Measurements from ENCODE around the gene CHIT1. TPM values are rescaled to one million over a fixed set of nuclear protein-coding genes. Genes with fewer than 3 reads are reported as not detected.
A peak's percentile ranks its signal among the peaks of the same experiment; 100 is the strongest.

CHIT1 gene
- total and polyA plus RNA-seq, 9 of the 15 experiments (the other 6 are each of a cell fraction or from before 2014, with no cell fraction given), result not detected

- Histone ChIP-seq H3K9me1 (ENCODE audit: control insufficient read depth, insufficient read depth, low read length) (no peaks in the 10 kb centered on the region), H3K9me3 (replicated peaks; ENCODE audit: control insufficient read depth, insufficient read depth, low read depth, low read length) (no peaks in the 10 kb centered on the region), H3K4me2 (ENCODE audit: insufficient read depth, low read length) (peak overlapping the region; percentile 77), H3K27me3 (ENCODE audit: control insufficient read depth in 2 of 2, insufficient read depth in 2 of 2, low read length in 2 of 2) (peaks cover 13 to 18% of the 10 kb centered on the region in 2 experiments), H2AFZ (ENCODE audit: low read depth, low read length) (peak overlapping the region; percentile 96), H3K4me1 (replicated peaks in 1 of 2; ENCODE audit: control insufficient read depth in 2 of 2, insufficient read depth in 2 of 2, low read length in 2 of 2) (peaks cover 5 to 8% of the 10 kb centered on the region in 2 experiments; a peak in 4 of 5 replicates), H4K20me1 (replicated peaks; ENCODE audit: control insufficient read depth, insufficient read depth, low read length) (no peaks in the 10 kb centered on the region; the same call in 1 of the 2 replicates), H3K36me3 (ENCODE audit: control insufficient read depth, insufficient read depth, low read length) (no peaks in the 10 kb centered on the region), H3K27ac (ENCODE audit: extremely low read depth, low read depth, low read length) (no peak overlapping the region), H3K9ac (ENCODE audit: insufficient read depth in 1 of 2, low read depth in 2 of 2, low read length in 2 of 2) (peak overlapping the region; percentile 60 to 87), H3K4me3 (peak overlapping the region; percentile 43), H3K79me2 (ENCODE audit: control insufficient read depth, insufficient read depth, low read length) (no peaks in the 10 kb centered on the region)
- ATAC-seq (peak; percentile 79), FAIRE-seq (peak; percentile 83), DNase-seq (ENCODE audit: extremely low read depth in 1 of 4, low spot score in 3 of 4) (peak; percentile 74 to 91 (median 76))
- in situ Hi-C loops (cut with MboI), result no loop called here
- POLR2A ChIA-PET, result interaction anchor here (0.6 to 1.0 kb wide), 11 partner anchors 39 to 423 kb away, joined by 3 read pairs; no protein-coding TSS in a partner anchor
- 16% methylated on average over 20 of the region's 20 CpGs for WGBS (ENCODE audit: insufficient coverage, low coverage, missing lambda C conversion rate)
- no TSS peak for BruUV-seq (replicated peaks)
- CTCF ChIA-PET (ENCODE audit: low intra/inter-chr PET ratio), result interaction anchor here (0.6 to 9.9 kb wide), 9 partner anchors 70 to 245 kb away, joined by 3 to 226 read pairs (median 4); no protein-coding TSS in a partner anchor
- intact Hi-C loops (cut with micrococcal nuclease), result loop anchor here (1.0 to 5.0 kb wide), 3 partner anchors 71 to 175 kb away; no protein-coding TSS in a partner anchor
- no peak for TF ChIP-seq NR4A1 (CRISPR knock-in tag; IDR thresholded peaks at IDR 0.05)
- TF ChIP-seq NR4A1 (tag; IDR thresholded peaks at IDR 0.05), result no peak
- TF ChIP-seq PYGO2 (tag; IDR thresholded peaks at IDR 0.05), result no peak
- no peak for TF ChIP-seq ZNF197 (CRISPR knock-in tag; IDR thresholded peaks at IDR 0.05; ENCODE audit: low read depth)
- TF ChIP-seq TCF7L2 (IDR thresholded peaks at IDR 0.05; ENCODE audit: low read depth, low read length), result no peak
- peak; percentile 28 for TF ChIP-seq ZFP36 (IDR thresholded peaks at IDR 0.05; ENCODE audit: low read depth, low read length, partially characterized antibody)
- no peak for TF ChIP-seq MAFG (tag; conservative IDR thresholded peaks at IDR 0.05)
- TF ChIP-seq, protein P1, sequence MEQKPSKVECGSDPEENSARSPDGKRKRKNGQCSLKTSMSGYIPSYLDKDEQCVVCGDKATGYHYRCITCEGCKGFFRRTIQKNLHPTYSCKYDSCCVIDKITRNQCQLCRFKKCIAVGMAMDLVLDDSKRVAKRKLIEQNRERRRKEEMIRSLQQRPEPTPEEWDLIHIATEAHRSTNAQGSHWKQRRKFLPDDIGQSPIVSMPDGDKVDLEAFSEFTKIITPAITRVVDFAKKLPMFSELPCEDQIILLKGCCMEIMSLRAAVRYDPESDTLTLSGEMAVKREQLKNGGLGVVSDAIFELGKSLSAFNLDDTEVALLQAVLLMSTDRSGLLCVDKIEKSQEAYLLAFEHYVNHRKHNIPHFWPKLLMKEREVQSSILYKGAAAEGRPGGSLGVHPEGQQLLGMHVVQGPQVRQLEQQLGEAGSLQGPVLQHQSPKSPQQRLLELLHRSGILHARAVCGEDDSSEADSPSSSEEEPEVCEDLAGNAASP (IDR thresholded peaks at IDR 0.05), result no peak
- no peak for TF ChIP-seq RNF2 (IDR thresholded peaks at IDR 0.05)
- TF ChIP-seq ZNF354B (CRISPR knock-in tag; IDR thresholded peaks at IDR 0.05), result no peak
- TF ChIP-seq XRCC4 (IDR thresholded peaks at IDR 0.05; ENCODE audit: extremely low read depth, insufficient read depth, insufficient read length), result no peak
- TF ChIP-seq KLF1 (tag; IDR thresholded peaks at IDR 0.05), result no peak
- TF ChIP-seq CEBPZ (IDR thresholded peaks at IDR 0.05; ENCODE audit: borderline replicate concordance, low read depth, low read length), result no peak
- TF ChIP-seq, protein P2, sequence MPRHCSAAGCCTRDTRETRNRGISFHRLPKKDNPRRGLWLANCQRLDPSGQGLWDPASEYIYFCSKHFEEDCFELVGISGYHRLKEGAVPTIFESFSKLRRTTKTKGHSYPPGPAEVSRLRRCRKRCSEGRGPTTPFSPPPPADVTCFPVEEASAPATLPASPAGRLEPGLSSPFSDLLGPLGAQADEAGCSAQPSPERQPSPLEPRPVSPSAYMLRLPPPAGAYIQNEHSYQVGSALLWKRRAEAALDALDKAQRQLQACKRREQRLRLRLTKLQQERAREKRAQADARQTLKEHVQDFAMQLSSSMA (CRISPR knock-in tag; IDR thresholded peaks at IDR 0.05), result no peak
- TF ChIP-seq DEAF1 (CRISPR knock-in tag; IDR thresholded peaks at IDR 0.05), result peak; percentile 85
Observed at GRCh38 chr1:203267347-203267846, 37.9 kb upstream of the CHIT1 start.
